ENCODE results near the gene LYZL6. TPM values are rescaled to one million over a fixed set of nuclear protein-coding genes. Genes with fewer than 3 reads are reported as not detected.

Gene LYZL6
- total RNA-seq, 1 experiment from 2014 or later, result not detected

GRCh38 chr17:35918665-35919064 lies 24.8 kb downstream of the LYZL6 start (continued):
- TF ChIP-seq TEAD1 (CRISPR knock-in tag; IDR thresholded peaks at IDR 0.05), result no peak
- no peak for TF ChIP-seq ZNF219 (CRISPR knock-in tag; IDR thresholded peaks at IDR 0.05; ENCODE audit: borderline replicate concordance)
- TF ChIP-seq NR3C1 (CRISPR knock-in tag; conservative IDR thresholded peaks at IDR 0.05; ENCODE audit: low read depth), result no peak
- TF ChIP-seq ETV6 (CRISPR knock-in tag; IDR thresholded peaks at IDR 0.05), result no peak
- TF ChIP-seq ATF1 (CRISPR knock-in tag; IDR thresholded peaks at IDR 0.05), result no peak
- no peak for TF ChIP-seq HMGA2 (CRISPR knock-in tag; IDR thresholded peaks at IDR 0.05)
- TF ChIP-seq SOX15 (CRISPR knock-in tag; IDR thresholded peaks at IDR 0.05), result no peak
- no peak for TF ChIP-seq FOXP4 (CRISPR knock-in tag; IDR thresholded peaks at IDR 0.05)
- no peak for TF ChIP-seq ATF2 (CRISPR knock-in tag; IDR thresholded peaks at IDR 0.05; ENCODE audit: borderline replicate concordance, low read depth)
- no peak for TF ChIP-seq ZNF512 (CRISPR knock-in tag; IDR thresholded peaks at IDR 0.05; ENCODE audit: borderline replicate concordance)

DNA sequence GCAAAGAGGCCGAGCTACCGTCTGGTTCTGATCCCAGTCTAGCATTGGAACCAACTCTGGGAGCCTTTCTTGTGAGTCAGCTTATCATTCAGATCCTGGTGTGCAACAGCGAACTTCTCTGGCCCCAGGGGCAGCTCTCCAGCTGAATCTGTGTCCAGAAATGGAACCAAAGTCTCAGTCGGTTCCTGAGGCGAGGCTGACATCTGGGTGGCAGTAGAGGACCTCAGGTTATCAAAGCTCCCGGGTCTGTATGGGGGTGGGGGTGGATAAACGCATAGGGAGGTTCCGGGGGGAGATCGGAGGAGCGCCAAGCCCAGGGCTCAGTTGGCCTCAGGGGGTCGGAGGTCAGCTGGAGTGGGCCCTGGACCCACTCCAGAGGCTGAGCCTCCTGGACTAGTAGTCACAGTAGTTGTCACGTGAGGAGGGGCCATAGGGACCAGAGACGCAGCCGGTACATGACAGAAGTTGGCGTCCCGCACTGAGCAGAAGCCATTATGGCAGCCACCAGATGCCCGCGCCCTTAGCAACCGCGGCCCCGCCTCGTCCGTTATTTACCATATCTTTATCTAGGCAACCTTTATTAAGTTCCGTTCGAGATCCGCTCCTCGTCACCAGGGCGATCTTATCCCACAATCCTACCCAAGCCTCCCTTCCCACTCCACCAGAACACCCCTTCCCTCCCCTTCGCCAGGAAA lies 25.8 kb downstream of the LYZL6 start:
- no peak for DNase-seq (ENCODE audit: low spot score)
- CTCF ChIA-PET, result no interaction called here
- Mint-ChIP-seq H3K27me3 (ENCODE audit: low read depth) (peaks cover 4% of the 10 kb centered on the region; the same call in 1 of the 2 replicates), H3K27ac (no peak overlapping the region), H3K4me1 (0 out of 2 replicates have a peak, but pooled peaks cover 1% of the 10 kb centered on the region), H3K36me3 (peaks cover 16% of the 10 kb centered on the region), H3K9me3 (peaks cover 48% of the 10 kb centered on the region), H3K4me3 (no peak overlapping the region)
- POLR2A ChIA-PET, result no interaction called here
- TF ChIP-seq, protein P1, sequence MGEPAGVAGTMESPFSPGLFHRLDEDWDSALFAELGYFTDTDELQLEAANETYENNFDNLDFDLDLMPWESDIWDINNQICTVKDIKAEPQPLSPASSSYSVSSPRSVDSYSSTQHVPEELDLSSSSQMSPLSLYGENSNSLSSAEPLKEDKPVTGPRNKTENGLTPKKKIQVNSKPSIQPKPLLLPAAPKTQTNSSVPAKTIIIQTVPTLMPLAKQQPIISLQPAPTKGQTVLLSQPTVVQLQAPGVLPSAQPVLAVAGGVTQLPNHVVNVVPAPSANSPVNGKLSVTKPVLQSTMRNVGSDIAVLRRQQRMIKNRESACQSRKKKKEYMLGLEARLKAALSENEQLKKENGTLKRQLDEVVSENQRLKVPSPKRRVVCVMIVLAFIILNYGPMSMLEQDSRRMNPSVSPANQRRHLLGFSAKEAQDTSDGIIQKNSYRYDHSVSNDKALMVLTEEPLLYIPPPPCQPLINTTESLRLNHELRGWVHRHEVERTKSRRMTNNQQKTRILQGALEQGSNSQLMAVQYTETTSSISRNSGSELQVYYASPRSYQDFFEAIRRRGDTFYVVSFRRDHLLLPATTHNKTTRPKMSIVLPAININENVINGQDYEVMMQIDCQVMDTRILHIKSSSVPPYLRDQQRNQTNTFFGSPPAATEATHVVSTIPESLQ (CRISPR knock-in tag; IDR thresholded peaks at IDR 0.05), result no peak
- TF ChIP-seq SOX15 (CRISPR knock-in tag; IDR thresholded peaks at IDR 0.05) (no peak), PREB (CRISPR knock-in tag; IDR thresholded peaks at IDR 0.05; ENCODE audit: borderline replicate concordance) (no peak), SMAD4 (CRISPR knock-in tag; IDR thresholded peaks at IDR 0.05) (no peak), FOXJ3 (CRISPR knock-in tag; IDR thresholded peaks at IDR 0.05; ENCODE audit: borderline replicate concordance) (no peak)
- TF ChIP-seq, protein P2, sequence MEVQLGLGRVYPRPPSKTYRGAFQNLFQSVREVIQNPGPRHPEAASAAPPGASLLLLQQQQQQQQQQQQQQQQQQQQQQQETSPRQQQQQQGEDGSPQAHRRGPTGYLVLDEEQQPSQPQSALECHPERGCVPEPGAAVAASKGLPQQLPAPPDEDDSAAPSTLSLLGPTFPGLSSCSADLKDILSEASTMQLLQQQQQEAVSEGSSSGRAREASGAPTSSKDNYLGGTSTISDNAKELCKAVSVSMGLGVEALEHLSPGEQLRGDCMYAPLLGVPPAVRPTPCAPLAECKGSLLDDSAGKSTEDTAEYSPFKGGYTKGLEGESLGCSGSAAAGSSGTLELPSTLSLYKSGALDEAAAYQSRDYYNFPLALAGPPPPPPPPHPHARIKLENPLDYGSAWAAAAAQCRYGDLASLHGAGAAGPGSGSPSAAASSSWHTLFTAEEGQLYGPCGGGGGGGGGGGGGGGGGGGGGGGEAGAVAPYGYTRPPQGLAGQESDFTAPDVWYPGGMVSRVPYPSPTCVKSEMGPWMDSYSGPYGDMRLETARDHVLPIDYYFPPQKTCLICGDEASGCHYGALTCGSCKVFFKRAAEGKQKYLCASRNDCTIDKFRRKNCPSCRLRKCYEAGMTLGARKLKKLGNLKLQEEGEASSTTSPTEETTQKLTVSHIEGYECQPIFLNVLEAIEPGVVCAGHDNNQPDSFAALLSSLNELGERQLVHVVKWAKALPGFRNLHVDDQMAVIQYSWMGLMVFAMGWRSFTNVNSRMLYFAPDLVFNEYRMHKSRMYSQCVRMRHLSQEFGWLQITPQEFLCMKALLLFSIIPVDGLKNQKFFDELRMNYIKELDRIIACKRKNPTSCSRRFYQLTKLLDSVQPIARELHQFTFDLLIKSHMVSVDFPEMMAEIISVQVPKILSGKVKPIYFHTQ (CRISPR knock-in tag; IDR thresholded peaks at IDR 0.05), result no peak
- ATAC-seq, result no peak
